HG03469 (cell line): ENCODE measurements around the gene PITPNM1.
"Not testable (repeated sequence)": the region's sequence is repeated elsewhere in the genome, so short reads cannot be mapped to it uniquely, and the experiment has no call there.

Experiments used
- ATAC-seq: cut with Tn5 transposase; IDR thresholded peaks from one replicate; pipeline ENCODE4 v1.9.1; 2021; ENCODE audit warnings: mild to moderate bottlenecking, moderate library complexity, moderate number of reproducible peaks; ENCODE audit not compliant: unreplicated experiment

Gene PITPNM1

GRCh38 chr11:67504950-67505581 lies at the start of gene PITPNM1:
Gene PITPNM1, minus strand, starts transcription at chr11:67505363. Its CDS starts 1,183 bp downstream, at chr11:67504180.
- no peak for ATAC-seq

- ATAC-seq = not testable (repeated sequence)
Observed at GRCh38 chr11:67551697-67552096, 46.5 kb upstream of the PITPNM1 start.

DNA sequence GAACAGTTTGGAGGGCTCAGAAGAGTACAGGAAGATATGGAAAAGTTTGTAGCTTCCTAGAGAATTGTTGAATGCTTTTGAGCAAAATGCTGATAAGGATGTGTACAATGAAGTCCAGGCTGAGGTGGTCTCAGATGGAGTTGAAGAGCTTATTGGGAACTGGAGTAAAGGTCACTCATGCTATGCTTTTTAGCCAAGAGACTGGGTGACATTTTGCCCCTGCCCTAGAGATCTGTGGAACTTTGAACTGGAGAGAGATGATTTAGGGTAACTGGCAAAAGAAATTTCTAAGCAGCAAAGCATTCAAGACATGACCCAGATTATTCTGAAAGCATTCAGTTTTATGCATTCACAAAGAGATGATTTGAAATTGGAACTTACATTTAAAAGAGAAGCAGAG lies 46.0 kb upstream of the PITPNM1 start:
- ATAC-seq = no peak

DNA sequence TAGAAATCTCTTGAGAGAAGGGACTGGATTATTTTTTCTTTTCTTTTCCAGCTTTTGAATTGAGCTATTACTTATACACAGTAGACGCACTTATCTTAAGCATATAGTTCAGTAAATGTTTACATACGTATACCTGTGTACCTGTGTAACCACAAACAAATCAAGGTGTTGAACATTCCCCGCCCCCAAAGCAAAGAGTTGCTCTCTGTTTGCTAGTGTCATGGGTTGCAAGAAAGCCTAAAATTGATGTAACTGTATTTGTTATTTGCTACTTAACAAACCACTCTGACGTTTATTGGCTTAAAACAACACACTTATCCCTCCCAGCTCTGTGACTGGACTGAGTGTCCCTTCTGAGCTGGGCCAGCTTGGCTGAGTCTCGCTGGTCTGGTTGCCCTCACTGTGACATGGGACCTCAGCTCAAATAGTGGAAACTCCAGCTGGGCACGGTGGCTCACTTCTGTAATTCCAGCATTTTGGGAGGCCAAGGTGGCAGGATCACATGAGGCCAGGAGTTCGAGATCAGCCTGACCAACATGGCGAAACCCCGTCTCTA lies 43.5 kb upstream of the PITPNM1 start:
- no peak for ATAC-seq

GRCh38 chr11:67548112-67548511 lies 42.9 kb upstream of the PITPNM1 start:
- ATAC-seq = not testable (repeated sequence)

DNA sequence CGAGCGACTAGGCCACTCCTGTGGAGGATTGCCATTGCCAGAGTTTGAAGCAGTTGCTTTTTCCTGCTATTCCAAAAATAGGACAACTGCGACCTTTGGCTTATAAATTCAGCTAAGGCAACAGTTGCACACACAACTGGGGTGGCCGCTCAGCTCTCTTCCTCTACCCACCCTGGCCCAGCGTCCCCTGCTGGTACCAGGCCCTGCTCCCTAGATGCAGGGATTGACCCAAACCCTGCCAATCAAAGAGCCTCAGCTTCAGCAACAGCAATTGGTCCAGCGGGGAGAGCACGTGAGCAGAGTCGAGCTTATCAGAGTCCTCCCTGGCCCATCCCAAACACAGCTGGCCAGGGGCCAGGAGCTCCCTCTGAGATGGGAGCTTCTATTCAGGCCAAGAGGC lies 40.1 kb upstream of the PITPNM1 start:
- ATAC-seq = no peak

DNA sequence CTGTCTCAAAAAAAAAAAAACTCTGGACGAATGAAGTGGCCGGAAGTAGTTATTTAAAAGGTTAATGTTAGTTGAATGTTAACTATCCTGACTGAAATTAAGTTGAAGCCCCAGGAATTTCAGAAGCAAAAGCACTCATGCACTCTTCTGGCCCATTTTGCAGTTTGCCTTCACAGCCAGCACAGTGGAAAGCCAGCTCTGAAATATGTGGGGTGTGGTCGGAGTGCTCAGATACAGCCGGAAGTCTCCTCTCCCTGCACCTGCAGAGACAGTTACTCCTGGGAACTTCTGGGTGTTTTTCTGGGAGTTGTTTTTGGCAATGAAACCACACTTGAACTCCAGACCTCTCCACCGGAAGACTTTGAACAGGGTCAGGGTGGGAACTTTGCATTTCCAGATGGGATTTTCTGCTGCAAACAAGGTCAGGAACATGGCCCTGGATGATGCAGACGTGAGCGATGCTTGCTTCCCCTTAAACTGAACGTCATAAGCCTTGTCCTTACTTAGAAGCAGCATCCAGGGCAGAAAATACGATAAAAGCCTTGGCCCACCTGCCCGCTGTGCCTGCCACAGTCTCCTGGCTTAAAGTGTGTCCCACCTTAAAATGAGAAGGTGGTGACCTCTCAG lies 39.6 kb upstream of the PITPNM1 start:
- no peak for ATAC-seq

DNA sequence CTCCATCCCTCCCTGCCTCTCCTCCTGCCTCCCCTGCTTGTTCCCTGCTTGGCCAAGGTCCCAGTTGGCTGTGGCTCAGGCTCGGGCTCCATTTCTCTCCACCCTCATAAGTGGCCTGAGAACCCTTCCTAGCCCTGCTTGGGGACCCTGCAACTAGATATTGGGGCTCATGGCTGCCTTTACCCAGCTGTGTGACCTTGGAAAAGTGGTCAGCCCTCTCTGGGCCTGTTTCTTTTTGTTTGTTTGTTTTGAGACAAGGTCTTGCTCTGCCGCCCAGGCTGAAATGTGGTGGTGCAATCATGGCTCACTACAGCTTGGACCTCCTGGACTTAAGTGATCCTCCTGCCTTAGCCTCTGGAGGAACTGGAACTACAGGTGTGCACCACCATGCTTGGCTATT lies 38.4 kb upstream of the PITPNM1 start:
- ATAC-seq = no peak

GRCh38 chr11:67542971-67543370 lies 37.8 kb upstream of the PITPNM1 start:
- no peak for ATAC-seq

GRCh38 chr11:67542169-67542568 lies 37.0 kb upstream of the PITPNM1 start:
- no peak for ATAC-seq

GRCh38 chr11:67541198-67541597 lies 36.0 kb upstream of the PITPNM1 start:
- ATAC-seq = no peak

DNA sequence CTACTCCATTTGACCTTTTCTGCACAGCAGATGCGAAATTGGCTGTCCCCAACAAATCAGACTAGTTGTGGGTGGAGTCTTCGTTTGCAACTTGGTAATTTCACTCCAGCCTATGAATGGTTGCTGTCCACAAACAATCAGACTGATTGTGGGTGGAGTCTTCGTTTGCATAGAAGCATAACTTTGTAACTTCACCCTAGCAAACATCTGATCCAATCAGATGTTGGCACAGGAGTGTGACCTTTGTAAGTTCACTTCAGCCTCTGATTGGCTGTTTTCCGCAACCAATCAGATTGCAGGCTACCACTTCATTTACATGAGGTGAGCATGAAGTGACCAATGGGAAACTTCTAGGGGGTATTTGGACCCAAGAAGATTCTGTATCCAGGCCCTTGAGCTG lies 34.4 kb upstream of the PITPNM1 start:
- no peak for ATAC-seq

GRCh38 chr11:67538823-67539505 lies 33.8 kb upstream of the PITPNM1 start:
- no peak for ATAC-seq

- no peak for ATAC-seq
Observed at GRCh38 chr11:67538306-67538705, 33.1 kb upstream of the PITPNM1 start.

- ATAC-seq = no peak
Observed at GRCh38 chr11:67535561-67535960, 30.4 kb upstream of the PITPNM1 start.

DNA sequence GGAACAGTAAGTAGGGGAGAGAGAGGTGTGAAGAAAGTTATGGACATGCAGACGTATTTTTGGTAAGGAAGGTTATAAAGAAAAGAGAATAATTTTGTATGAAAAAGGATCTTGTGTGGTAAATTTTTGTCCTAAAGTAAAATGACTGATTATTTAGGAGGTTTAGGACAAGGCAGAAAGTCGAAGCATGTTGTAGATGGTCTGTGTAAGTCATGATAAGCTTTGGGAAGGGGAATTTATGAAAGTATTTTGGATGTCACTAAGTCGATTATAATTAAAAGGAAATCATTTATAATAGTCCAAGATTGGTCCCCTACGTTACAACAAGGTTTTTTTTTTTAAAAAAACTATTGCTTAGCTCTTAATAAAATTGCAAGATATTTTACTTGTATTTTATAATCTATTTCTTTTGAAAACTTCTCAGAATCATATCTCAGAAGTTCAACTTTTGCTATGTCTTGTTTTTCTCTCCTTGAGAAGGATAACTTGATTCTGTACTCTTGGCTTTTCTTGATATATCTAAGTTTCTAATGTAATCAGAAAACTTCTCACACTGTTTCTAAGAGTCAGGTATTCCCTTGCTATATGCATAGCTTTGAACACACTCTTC lies 29.0 kb upstream of the PITPNM1 start:
- no peak for ATAC-seq

DNA sequence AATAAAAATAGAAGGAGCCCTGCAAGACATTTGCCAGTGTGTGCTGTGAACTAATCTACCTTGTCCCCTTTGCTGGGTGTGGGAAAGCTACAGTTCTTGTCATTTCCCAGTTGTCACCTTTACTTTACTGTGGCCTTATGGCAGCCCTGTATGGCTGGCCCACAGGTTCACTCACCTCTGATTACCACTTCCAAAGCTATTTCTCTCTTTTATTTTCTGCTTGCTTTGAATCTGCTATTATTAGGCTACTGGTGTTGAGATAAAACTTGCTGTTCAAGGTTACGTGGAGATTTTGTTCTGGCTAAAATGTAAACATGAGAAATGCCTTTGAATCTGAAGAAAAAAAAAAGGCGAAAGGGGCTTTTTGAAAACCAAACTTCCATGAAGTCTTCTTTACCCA lies 27.7 kb upstream of the PITPNM1 start:
- ATAC-seq = no peak

- ATAC-seq = no peak
Observed at GRCh38 chr11:67530282-67530592, 25.1 kb upstream of the PITPNM1 start.

DNA sequence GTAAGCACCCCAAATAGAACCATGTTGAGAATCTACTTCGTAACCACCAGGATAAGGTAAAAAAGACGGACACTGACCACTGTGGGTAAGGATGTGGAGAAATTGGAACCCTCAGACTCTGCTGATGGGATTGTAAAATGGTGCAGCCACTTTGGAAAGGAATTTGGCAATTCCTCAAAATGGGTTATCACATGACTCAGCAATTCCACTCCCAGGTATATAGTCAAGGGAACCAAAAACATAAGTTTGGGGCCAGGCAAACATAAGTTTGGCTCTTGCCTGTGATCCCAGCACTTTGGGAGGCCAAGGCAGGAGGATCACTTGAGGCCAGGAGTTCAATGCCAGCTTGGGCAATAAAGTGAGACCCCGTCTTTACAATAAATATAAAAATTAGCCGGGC lies 23.2 kb upstream of the PITPNM1 start:
- ATAC-seq = no peak

DNA sequence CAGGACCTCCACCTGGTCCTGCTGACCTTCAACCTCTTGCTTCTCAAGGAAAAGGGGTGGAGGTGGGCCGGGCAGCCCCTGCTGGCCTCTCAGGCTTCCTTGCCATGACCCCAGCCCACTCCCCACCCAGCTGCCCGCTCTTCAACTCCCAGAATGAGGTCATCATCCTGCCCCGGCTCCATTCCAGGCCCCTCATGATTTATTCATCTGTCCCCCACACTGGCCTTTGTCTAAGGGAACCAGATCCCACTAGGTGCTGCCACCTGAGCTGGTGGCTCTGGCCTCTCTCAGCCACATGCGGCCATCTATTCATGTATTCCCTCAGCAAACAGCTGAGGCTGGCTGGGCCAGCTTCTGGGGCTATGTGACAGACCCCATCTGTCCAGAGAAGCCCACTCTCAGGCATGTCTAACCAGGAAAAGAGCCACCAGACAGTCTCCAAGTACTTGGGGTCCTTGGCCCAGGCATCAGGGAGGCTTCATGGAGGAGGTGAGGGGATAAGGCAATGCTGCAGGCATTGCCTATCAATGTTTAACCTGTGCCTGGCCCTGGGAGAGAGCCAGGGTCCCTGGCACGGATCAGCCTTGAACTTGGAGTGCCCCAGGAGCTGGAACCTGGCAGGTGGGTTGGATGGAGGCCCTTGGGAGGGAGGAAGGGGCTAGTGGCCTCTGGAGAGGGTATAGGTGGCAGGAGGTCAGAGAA lies 20.3 kb upstream of the PITPNM1 start:
- ATAC-seq = no peak

- no peak for ATAC-seq
Observed at GRCh38 chr11:67524480-67524808, 19.3 kb upstream of the PITPNM1 start.
